GM19025 (cell line): ENCODE measurements around the gene MXRA7.
"Not testable (repeated sequence)": the region's sequence is repeated elsewhere in the genome, so short reads cannot be mapped to it uniquely, and the experiment has no call there.

ENCODE experiments used
- ATAC-seq: cut with Tn5 transposase; IDR thresholded peaks from one replicate; pipeline ENCODE4 v1.9.1; 2021; ENCODE audit warnings: mild to moderate bottlenecking, low read depth, moderate library complexity; ENCODE audit not compliant: unreplicated experiment

Gene MXRA7

DNA sequence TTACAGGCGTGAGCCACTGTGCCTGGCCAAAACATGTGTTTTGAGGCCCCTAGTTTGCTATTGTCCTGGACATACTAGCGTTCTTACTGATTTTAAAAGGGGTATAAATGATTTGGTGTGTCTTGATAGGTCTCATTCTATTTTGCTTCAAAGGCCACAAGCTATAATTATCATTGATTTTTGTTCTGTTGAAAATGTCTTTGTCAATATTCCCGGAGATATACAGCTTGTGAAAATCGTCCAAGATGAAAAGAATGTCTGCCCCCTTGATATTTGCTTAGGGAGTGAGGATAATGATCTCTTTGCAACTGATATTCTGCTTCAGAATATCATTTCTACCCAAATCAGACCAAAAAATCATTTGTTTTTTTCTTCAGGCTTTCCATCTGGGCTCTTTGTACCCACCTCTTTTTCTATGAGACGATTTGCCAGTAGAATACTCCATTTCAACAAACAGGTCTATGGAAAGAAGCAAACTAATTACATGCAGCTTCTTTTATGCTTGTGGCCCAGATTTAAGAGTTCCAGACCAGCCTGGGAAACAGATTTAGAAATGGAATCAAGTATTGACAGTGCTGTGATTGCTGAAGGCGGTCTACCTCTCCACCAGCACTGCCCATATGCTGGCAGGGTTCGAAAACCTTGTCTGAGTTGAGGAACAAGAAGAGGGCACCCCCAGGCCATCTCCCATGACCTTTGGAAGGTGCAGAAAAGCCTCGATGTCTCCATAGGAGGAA, 53.1 kb downstream of the MXRA7 start:
- ATAC-seq: no peak

DNA sequence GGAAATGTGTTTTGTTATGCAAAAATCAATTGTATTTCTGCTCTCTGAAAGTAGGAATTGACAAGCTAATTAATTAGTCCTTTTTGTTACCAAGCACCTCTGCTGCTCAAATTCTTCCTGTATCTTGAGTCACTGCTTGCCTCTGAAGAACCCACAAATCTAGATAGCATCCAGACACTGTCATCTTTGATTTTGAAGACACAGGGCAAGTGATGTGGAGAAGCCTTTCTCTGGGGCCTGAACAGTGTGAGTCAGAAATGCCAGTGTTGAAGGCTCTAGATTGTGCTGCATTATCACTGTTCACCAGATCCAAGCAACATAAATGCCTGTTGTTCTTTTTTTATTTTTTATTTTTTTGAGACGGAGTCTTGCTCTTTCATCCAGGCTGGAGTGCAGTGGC, 56.4 kb downstream of the MXRA7 start:
- ATAC-seq: no peak

DNA sequence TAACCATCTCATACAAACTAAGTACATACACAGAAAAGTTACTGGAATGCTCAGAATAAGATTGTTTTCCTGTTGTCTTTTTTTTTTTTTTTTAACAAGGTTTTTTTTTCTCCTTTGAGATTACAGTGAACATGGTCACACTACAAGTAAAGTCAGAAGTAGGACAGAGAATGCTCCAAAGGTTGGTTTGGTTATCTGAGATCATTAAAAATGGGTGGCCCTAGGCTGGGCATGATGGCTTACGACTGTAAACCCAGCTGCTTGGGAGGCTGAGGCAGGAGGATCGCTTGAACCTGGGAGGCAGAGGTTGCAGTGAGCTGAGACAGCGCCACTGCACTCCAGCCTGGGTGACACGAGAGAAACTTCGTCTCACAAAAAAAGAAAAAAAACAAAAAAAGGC, 60.3 kb downstream of the MXRA7 start:
- ATAC-seq: no peak

GRCh38 chr17:76646712-76647111, 64.1 kb downstream of the MXRA7 start:
- no peak for ATAC-seq

- no peak for ATAC-seq
Observed at GRCh38 chr17:76645481-76645880, 65.3 kb downstream of the MXRA7 start.

DNA sequence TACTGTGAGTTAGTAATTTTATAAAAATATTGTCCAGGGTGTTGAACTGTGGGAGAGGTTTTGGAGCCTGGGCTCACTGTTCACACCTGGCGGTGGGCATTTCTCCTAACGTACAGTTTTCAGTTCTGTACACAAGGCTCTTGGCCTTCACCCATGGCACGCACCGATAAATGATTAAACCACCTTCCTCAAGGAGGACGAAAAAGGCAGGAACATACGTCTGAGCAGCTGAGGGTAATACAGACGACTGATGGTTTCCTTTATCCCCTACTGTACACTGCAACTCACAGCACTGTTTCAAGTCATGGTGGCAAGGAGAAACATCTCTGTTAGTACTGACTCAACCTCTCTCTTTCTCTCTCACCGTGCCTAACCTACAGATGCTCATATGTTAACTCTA, 65.8 kb downstream of the MXRA7 start:
- no peak for ATAC-seq

DNA sequence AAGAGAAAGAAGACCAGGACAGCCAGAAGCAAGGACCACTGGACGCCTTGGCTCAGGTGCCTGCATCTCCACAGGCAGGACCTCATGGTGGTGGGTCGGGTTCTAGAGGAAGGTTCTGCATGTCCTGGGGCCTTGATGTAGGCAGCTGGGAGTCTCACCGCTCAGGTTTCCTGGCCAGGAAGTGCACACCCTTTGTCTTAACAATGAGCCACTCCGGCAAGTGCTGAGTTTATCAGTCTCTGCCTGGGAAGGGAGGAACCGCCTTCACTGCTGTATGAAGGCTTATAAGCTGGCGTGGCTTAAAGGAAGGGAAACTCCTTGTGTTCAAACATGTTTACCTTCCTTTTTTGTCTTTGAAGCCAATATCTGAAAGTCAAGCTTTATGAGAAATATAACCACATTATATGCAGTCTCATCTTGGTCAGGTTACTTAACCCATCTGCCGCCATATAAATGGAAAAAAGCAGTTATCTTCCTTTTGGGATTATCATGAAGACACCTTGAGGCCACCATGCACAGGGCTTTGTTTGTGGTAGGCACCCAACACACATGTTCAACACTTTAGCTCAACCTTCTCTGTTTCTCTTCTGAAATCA, 67.1 kb downstream of the MXRA7 start, which contains the start of gene ST6GALNAC1:
TSS of gene ST6GALNAC1 (minus strand) at position 205 of the 596 bp plus-strand sequence. CDS start at position 86, 119 bp downstream.
- no peak for ATAC-seq

DNA sequence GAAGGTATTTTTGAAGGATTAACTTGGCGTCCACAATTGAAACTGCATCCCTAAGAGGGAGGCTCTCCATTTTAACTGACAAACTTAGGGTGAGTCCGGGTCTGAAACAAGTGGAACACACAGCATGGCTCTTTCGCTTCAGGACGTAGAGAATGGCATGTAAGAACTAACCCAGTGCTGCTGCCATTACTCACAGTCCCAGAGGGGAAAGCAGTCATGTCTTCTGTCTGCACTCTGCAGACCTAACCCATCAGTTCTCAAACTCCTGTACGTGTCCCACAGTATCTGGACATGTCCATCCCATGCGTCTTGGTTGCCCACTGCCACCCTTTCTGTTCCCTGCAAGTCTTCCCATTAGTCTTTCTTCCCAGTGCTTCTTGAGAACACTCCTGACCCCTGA, 67.8 kb downstream of the MXRA7 start:
- ATAC-seq: no peak

DNA sequence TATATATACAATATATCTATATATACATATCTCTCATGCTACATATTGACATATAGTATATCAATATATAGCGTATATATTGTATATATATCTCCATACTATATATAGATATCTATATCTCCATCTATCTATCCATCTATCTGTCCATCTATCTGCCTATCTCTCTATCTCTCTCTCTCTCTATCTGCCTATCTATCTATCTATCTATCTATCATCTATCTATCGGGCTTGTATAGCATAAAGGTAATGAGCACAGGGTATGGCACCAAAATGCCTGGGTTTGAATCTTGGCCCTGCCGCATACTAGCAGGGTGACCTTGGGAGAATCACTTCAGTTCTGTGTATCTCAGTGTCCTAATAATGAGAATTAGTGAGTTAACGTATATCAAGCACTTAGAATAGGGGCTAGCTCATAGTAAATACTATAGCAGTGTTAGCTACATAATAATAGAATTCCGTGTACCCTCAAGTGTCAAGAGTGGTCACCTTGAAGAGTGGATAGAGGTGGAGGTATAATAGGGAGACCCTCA, 68.7 kb downstream of the MXRA7 start:
- ATAC-seq: no peak

DNA sequence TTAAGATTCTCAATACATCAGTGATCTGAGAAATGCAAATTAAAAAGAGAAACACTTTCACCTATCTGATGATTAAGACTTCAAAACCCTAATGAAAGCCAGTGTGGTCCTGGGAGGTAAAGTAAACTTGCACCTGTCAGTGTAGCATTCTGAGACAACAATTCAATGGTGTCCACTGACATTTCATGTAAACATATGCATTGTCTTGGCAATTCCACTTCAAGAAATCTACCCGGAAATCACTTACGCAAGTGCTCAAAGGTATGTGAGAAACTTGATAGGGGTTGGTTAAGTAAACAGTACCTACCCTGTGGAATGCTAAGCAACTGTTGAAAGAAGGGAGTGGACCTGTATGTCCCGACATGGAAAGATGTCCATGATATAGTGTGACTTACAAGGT, 69.3 kb downstream of the MXRA7 start:
- ATAC-seq: no peak

- no peak for ATAC-seq
Observed at GRCh38 chr17:76640550-76641380, 70.0 kb downstream of the MXRA7 start.

GRCh38 chr17:76638263-76638662, 72.5 kb downstream of the MXRA7 start:
- no peak for ATAC-seq

- ATAC-seq: not testable (repeated sequence)
Observed at GRCh38 chr17:76636486-76637206, 74.1 kb downstream of the MXRA7 start.

- no peak for ATAC-seq
Observed at GRCh38 chr17:76635659-76636360, 75.0 kb downstream of the MXRA7 start.

DNA sequence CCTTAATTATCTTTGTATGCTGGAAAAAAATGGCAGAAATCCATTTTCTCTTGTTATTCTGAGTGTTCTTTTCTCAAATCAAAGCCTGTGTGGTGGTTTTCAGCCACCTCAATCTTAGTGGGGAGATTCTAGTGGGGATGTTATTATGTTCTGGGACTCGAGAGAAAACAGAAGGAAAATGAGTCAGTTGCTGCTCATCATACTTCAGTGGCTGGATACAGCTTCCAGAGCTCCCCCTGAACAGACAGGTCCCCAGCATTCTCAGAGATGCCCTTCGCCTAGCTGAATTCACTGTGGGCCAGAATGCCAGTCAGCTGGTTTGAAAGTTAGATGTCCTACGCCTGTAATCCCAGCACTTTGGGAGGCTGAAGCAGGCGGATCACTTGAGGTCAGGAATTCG, 75.7 kb downstream of the MXRA7 start:
- no peak for ATAC-seq

- no peak for ATAC-seq
Observed at GRCh38 chr17:76633628-76634328, 77.0 kb downstream of the MXRA7 start.

- ATAC-seq: no peak
Observed at GRCh38 chr17:76631821-76632565, 78.8 kb downstream of the MXRA7 start.

- no peak for ATAC-seq
Observed at GRCh38 chr17:76630151-76630550, 80.6 kb downstream of the MXRA7 start.
